Body of pancreas (tissue), 4 donors: ENCODE data around the gene AK2. TPM values are rescaled to one million over a fixed set of nuclear protein-coding genes. Genes with fewer than 3 reads are reported as not detected.
A peak's percentile ranks its signal among the peaks of the same experiment; 100 is the strongest.
"Not testable (repeated sequence)": the region's sequence is repeated elsewhere in the genome, so short reads cannot be mapped to it uniquely, and the experiment has no call there.

ENCODE experiments used
- ATAC-seq: fragments of 150-250 bp; one replicate; pipeline ENCODE4 v1.9.1; 2016
- DNase-seq, 4 donors: peaks; one replicate each; pipeline ENCODE4 v3.0.0-alpha.2; 2019
- H3K27ac ChIP-seq, 4 donors: fragments of 200-600 bp; sonication (generic); 1 replicate in 3 of 4; 2 replicates in 1 of 4; pipeline versions ENCODE4 v1.5.1 to v1.6.1; 2016 to 2019; ENCODE audit warnings: mild to moderate bottlenecking in 1 of 4, mixed read lengths in 1 of 4, moderate library complexity in 1 of 4
- H3K27me3 ChIP-seq, 2 donors: fragments of 200-600 bp; sonication (generic); one replicate each; pipeline ENCODE4 v1.6.0; 2016; ENCODE audit warnings: mild to moderate bottlenecking in 1 of 2
- H3K36me3 ChIP-seq, 2 donors: fragments of 200-600 bp; sonication (generic); replicated peaks in 1 of 2; 2 replicates each; pipeline ENCODE4 v1.5.1; 2016; ENCODE audit warnings: low read depth in 2 of 2; ENCODE audit not compliant: insufficient read depth in 1 of 2
- H3K4me1 ChIP-seq: fragments of 200-600 bp; sonication (generic); one replicate; pipeline ENCODE4 v1.6.0; 2016
- H3K4me3 ChIP-seq, 2 donors: fragments of 200-600 bp; sonication (generic); 1 replicate in 1 of 2; 2 replicates in 1 of 2; pipeline ENCODE4 v1.5.1; 2016 to 2019
- H3K9me3 ChIP-seq, 3 donors: fragments of 200-600 bp; sonication (generic); 1 replicate in 2 of 3; 2 replicates in 1 of 3; pipeline ENCODE4 v1.5.1; 2016
- POLR2A ChIP-seq, 3 donors: fragments of 450-650 bp; IDR thresholded peaks; one replicate each; pipeline ENCODE4 v1.6.1; 2016; ENCODE audit warnings: antibody characterized with exemption in 3 of 3, mild to moderate bottlenecking in 2 of 3
- WGBS, 2 donors: methylation state at CpG; one replicate each; pipeline ENCODE4 v1.1.5; 2017; 5-methylcytosine and 5-hydroxymethylcytosine counted together
- intact Hi-C: fragments of 100-400 bp; cut with DNase I; formaldehyde crosslinking; loops from one replicate; pipeline ENCODE4 v1.15.1; 2023
- total RNA-seq, 2 donors: library from RNA; depleted of rRNA; stranded (reverse); fragments of >200 nt; gene quantifications; one replicate each; pipeline ENCODE4 v1.1.0, GENCODE V29; 2016
- TF ChIP-seq, protein P1 (sequence below), 7 experiments: fragments of 450-650 bp in 4 of 7; fragments of 200-600 bp in 3 of 7; sonication (generic) in 3 of 7; IDR thresholded peaks; one replicate each; pipeline ENCODE4 v1.5.1; 2016 to 2019; ENCODE audit warnings: antibody characterized with exemption in 7 of 7

The AK2 gene
- total RNA-seq, 2 donors from 2014 or later, result 76.8 to 533 TPM

DNA sequence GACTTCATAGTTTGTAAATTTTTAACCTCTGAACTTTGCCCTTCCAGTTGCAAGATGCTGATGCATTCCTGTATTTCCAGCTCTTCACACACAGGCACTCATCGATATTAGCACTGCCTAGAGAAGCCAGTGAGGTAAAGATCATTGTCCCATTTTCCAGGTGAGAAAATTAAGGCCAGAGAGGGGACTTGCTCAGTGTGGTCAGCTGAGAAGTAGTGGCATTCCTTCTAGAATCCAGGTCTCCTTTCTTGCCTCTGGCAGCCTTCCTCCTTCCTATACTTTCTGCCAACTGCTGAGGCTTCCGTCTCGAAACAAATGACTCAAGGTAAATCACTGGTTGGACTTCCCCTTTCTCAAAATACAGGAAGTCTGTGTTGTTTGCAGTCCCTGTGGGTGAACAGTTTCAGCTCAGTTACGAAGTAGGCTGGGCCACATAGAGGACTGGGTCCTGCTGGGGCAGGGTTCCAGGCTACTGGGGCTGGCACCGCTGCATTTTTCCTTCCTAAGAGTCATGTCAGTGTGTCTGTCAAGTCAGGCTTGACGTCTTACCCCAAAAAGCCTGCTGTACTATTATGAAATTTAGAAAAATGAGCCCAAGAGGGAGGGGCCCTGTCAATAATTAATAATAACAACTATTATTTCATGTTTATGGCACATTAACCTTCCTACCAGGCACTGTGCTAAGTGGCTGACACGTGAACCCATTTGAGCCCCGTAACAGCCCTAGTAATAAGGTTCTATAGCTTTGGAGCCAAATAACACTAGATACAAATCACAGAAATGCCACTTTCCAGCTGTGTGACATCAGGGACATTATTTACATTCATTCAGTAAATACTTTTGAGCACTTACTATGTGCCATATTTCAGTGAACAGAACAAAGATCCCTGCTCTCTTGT lies 55.4 kb downstream of the AK2 start:
- TF ChIP-seq, protein P1, sequence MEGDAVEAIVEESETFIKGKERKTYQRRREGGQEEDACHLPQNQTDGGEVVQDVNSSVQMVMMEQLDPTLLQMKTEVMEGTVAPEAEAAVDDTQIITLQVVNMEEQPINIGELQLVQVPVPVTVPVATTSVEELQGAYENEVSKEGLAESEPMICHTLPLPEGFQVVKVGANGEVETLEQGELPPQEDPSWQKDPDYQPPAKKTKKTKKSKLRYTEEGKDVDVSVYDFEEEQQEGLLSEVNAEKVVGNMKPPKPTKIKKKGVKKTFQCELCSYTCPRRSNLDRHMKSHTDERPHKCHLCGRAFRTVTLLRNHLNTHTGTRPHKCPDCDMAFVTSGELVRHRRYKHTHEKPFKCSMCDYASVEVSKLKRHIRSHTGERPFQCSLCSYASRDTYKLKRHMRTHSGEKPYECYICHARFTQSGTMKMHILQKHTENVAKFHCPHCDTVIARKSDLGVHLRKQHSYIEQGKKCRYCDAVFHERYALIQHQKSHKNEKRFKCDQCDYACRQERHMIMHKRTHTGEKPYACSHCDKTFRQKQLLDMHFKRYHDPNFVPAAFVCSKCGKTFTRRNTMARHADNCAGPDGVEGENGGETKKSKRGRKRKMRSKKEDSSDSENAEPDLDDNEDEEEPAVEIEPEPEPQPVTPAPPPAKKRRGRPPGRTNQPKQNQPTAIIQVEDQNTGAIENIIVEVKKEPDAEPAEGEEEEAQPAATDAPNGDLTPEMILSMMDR (IDR thresholded peaks at IDR 0.05), result no peak
- TF ChIP-seq POLR2A (IDR thresholded peaks at IDR 0.05), result peak; percentile 20 to 73 (median 73)
- WGBS, 2 donors, result 20 to 24% methylated on average over 6 to 8 of the region's 8 CpGs
- no peak overlapping the region for H3K4me3 ChIP-seq

DNA sequence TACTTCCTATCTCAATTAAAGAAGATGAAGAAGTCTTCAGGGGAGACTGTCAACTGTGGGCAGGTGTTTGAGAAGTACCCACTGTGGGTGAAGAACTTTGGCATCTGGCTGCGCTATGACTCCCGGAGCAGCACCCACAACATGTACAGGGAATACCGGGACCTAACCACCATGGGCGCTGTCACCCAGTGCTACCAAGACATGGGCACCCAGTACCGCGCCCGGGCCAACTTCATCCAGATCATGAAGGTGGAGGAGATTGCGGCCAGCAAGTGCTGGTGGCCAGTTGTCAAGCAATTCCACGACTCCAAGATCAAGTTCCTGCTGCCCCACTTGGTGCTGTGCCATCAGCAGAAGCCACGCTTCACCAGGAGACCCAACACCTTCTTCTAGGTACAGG lies 56.6 kb downstream of the AK2 start:
- intact Hi-C loops, result no loop called here

More for the DNA sequence above, 55.4 kb downstream of the AK2 start:
- peak overlapping the region; percentile 37 to 77 (median 63) for H3K27ac ChIP-seq
- H3K36me3 ChIP-seq, result no peaks in the 10 kb centered on the region
- intact Hi-C loops, result no loop called here
- no peaks in the 10 kb centered on the region for H3K27me3 ChIP-seq
- H3K9me3 ChIP-seq, result no peaks in the 10 kb centered on the region
- H3K4me1 ChIP-seq, result peaks cover 4% of the 10 kb centered on the region
- peak; percentile 48 to 83 (median 67) for DNase-seq
- peak; percentile 92 for ATAC-seq

GRCh38 chr1:32978854-32979253 lies 57.8 kb downstream of the AK2 start:
- Histone ChIP-seq H3K9me3 (no peaks in the 10 kb centered on the region), H3K27ac (no peak overlapping the region), H3K36me3 (no peaks in the 10 kb centered on the region), H3K4me3 (no peak overlapping the region), H3K27me3 (no peaks in the 10 kb centered on the region), H3K4me1 (peaks cover 4% of the 10 kb centered on the region)
- 84 to 87% methylated on average over 4 of the region's 4 CpGs for WGBS, 2 donors
- ATAC-seq (no peak), DNase-seq (no peak)
- no peak for TF ChIP-seq POLR2A (IDR thresholded peaks at IDR 0.05)
- TF ChIP-seq, protein P1 (IDR thresholded peaks at IDR 0.05), result no peak
- intact Hi-C loops, result no loop called here

More for the DNA sequence above, 56.6 kb downstream of the AK2 start:
- TF ChIP-seq, protein P1 (IDR thresholded peaks at IDR 0.05), result no peak
- TF ChIP-seq POLR2A (IDR thresholded peaks at IDR 0.05), result no peak
- no peaks in the 10 kb centered on the region for H3K9me3 ChIP-seq
- 82 to 100% methylated on average over 3 to 10 of the region's 10 CpGs for WGBS, 2 donors
- peak overlapping the region in 1 of 4 donors; percentile 77 for H3K27ac ChIP-seq
- H3K27me3 ChIP-seq, result no peaks in the 10 kb centered on the region
- peaks cover 4% of the 10 kb centered on the region for H3K4me1 ChIP-seq
- no peaks in the 10 kb centered on the region for H3K36me3 ChIP-seq
- DNase-seq, result no peak
- ATAC-seq, result no peak
- no peak overlapping the region for H3K4me3 ChIP-seq

- 79 to 86% methylated on average over 4 of the region's 4 CpGs for WGBS, 2 donors
- Histone ChIP-seq H3K9me3 (no peaks in the 10 kb centered on the region), H3K27ac (no peak overlapping the region), H3K4me3 (no peak overlapping the region), H3K27me3 (no peaks in the 10 kb centered on the region), H3K36me3 (no peaks in the 10 kb centered on the region), H3K4me1 (peaks cover 10% of the 10 kb centered on the region)
- intact Hi-C loops, result no loop called here
- no peak for TF ChIP-seq POLR2A (IDR thresholded peaks at IDR 0.05)
- TF ChIP-seq, protein P1 (IDR thresholded peaks at IDR 0.05), result no peak
- DNase-seq, result no peak
- no peak for ATAC-seq
Observed at GRCh38 chr1:32977546-32978087, 59.1 kb downstream of the AK2 start.

DNA sequence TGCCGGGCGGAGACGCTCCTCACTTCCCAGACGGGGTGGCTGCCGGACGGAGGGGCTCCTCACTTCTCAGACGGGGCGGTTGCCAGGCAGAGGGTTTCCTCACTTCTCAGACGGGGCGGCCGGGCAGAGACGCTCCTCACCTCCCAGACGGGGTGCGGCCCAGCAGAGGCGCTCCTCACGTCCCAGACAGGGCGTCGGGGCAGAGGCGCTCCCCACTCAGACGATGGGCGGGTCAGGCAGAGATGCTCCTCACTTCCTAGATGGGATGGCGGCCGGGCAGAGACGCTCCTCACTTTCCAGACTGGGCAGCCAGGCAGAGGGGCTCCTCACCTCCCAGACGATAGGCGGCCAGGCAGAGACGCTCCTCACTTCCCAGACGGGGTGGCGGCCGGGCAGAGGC lies 61.6 kb downstream of the AK2 start:
- intact Hi-C loops, H3K4me1 ChIP-seq, H3K27ac ChIP-seq, H3K36me3 ChIP-seq, DNase-seq, H3K4me3 ChIP-seq, H3K9me3 ChIP-seq, H3K27me3 ChIP-seq, ATAC-seq: not testable (repeated sequence)
- WGBS, 2 donors, result 96% methylated on average over 20 of the region's 30 CpGs; no CpG with 5 or more reads in 1 of the 2 donors

- H3K9me3 ChIP-seq, H3K27me3 ChIP-seq, H3K4me3 ChIP-seq, H3K27ac ChIP-seq, DNase-seq, H3K4me1 ChIP-seq, intact Hi-C loops, H3K36me3 ChIP-seq, ATAC-seq: not testable (repeated sequence)
- WGBS, 2 donors, result 10 to 30% methylated on average over 2 to 4 of the region's 6 CpGs
Observed at GRCh38 chr1:32973458-32973857, 63.2 kb downstream of the AK2 start.
